HG03060 (cell line): ENCODE data around the gene GBP1.
"Not testable (repeated sequence)": the region's sequence is repeated elsewhere in the genome, so short reads cannot be mapped to it uniquely, and the experiment has no call there.

ENCODE experiments used
- ATAC-seq: cut with Tn5 transposase; IDR thresholded peaks from one replicate; pipeline ENCODE4 v1.9.1; 2021; ENCODE audit warnings: low read depth, moderate number of reproducible peaks; ENCODE audit not compliant: unreplicated experiment

GBP1 gene, protein sequence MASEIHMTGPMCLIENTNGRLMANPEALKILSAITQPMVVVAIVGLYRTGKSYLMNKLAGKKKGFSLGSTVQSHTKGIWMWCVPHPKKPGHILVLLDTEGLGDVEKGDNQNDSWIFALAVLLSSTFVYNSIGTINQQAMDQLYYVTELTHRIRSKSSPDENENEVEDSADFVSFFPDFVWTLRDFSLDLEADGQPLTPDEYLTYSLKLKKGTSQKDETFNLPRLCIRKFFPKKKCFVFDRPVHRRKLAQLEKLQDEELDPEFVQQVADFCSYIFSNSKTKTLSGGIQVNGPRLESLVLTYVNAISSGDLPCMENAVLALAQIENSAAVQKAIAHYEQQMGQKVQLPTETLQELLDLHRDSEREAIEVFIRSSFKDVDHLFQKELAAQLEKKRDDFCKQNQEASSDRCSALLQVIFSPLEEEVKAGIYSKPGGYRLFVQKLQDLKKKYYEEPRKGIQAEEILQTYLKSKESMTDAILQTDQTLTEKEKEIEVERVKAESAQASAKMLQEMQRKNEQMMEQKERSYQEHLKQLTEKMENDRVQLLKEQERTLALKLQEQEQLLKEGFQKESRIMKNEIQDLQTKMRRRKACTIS

DNA sequence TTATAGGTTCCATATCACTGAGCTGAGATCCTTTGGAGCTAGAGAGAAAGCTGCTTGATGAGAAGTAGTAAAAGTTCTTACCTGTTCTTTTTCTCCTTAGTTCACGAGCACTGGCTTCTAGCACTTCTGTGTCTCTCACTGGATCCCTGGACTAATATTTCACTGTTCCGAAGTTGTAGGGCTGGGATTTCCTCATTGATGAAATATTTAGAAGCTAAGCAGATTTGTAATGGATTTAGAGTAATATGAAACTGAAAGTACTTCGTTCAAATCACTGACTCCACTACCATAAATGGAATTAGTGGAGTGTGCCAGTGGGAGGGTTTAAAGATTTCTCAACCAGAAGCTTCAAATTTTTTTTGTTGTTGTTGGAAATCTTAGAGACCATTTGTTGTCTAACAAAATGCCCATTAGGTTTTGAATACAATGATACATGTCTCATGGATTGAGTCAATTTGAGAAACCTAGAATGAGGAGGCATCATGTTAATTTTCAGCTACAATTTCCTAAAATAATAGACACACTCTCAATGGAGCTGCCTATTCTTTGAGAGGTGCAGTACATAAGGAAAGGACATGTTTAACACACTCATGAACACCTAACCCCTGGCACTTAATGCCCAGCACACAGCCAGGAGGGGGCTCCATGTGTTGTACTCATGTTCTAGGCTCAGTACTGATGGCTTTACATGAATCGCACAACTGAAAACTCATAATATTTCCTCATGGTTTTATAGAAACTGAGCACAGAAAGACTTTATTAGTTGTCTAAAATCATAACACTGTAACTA lies at the start of gene GBP1:
GBP1 (minus strand) TSS at position 130 of the 790 bp plus-strand sequence. CDS start 1,974 bp downstream, outside the sequence.
- ATAC-seq, result no peak

DNA sequence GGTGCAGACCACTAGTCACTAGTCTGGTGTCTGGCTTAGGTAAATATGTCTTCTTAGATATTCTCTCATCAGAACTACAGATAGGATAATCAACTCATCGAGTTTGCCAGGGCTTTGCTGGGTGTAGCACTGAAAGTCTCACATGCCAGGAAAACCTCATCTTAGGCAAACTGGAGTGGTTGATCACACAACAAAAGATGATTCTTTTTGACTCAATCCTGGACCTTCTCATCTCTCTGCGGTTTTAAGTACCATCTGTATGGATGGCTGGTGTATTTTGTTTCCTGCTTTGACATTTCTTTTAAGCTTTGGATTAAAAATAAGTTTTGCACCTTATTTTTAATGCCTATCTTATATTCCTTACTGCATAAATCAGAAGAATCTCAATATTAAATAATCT lies 49.7 kb upstream of the GBP1 start:
- no peak for ATAC-seq

DNA sequence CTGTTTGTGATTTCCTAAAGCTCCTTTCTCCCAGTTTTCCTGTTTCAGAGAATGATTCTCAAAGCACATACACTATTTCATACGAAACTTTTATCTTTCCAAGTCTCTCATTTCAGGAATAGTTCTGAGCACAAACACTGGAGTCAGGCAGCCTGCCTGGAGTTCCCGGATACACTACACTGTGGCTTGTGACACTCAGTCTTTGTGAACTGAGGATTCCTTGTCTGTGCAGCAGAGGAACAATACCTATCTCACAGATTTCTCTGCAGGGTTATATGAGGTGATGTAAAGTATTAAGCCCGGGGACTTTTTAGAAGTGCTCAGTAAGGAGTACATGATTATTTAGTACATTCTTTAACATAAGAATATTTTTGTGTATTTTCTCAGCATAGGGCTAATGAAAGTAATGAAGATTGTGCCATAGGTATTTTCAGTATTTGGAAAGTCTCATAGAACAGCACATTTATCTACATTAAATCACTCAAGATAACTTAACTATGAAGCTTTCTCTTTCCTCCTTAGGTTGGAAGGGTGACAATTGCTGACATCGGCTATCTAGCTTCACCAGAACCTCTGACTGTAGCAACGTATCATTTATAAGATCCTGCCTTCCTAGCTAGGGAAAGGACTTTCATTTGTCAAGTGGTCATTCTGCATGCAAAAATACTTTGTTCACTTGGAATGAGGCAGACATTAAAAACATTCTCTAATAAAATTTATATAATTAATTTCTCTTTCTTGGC lies 48.0 kb upstream of the GBP1 start:
- ATAC-seq, result no peak

DNA sequence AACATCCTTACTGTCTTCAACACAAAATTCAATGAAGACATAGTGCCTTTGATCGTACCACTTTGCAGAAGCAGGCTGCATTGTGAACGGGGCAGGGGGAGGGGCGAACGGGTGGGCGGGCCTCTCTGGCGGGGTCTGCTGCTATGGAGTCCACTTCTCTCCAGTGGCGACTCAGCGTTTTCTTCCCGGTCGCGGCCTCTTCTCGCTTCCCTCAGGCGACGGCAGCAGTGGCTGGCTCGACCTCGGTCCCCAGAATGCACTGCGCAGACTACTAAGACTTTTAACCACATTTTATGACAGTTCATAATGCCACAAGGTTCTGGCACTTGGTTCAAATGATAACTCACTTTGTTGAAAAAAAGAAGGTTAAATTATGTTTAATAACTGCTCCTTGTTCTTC lies 39.7 kb upstream of the GBP1 start:
- no peak for ATAC-seq

DNA sequence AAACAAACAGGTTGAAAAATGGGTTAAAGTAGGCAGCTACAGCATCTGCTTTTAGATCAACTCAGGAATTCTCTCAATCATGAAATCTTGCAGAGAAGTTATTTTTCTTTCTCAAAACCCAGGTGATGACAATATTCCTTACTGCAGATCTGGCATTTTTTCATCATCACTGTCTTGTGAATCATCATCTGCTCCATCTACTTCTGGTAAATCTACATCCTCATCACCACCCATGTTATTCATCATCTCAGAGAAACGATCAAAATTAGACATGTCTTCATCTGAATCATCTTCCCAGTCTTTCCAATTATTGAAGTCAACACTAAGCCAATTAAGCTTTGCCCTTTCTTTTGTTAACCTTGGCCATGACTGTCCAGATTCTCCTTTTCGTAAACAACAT lies 39.1 kb upstream of the GBP1 start:
- no peak for ATAC-seq

DNA sequence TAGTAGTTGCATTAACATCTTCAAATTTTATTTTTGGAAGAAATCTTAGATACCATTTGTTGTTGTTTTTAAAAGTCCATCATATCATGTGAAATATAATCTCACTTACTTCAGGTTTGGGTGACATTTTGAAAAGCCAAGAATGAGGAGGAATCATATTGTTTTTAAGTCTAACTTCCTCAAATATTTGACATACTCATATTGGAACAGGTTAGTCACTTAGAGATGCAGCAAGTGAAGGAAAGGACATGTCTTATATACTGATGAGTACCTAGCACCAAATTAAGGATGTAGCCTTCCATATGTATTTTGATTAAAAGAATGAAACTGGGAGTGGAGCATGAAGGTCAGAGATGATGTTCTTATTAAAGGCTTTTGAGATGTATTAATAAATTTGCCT lies 37.0 kb upstream of the GBP1 start:
- no peak for ATAC-seq

DNA sequence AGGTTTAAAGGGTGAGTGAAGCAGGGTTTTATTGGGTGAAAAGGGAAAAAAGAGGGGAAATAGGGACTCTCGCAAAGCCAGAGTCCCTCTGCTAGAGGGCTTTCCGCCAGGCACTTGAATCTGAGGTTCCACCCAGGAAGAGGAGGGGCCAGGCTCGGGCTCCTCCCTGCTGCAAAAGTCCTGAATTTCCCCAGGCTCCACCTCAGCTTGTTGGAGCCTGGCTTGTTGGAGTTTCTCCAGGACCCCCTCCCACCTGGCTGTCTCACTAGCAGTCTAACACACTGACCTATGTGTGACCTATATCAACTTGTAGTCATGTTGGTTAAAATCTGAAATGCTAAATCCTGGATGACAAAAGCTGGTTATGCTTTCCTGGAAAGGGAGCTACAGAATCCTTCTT lies 35.4 kb upstream of the GBP1 start:
- ATAC-seq, result no peak

DNA sequence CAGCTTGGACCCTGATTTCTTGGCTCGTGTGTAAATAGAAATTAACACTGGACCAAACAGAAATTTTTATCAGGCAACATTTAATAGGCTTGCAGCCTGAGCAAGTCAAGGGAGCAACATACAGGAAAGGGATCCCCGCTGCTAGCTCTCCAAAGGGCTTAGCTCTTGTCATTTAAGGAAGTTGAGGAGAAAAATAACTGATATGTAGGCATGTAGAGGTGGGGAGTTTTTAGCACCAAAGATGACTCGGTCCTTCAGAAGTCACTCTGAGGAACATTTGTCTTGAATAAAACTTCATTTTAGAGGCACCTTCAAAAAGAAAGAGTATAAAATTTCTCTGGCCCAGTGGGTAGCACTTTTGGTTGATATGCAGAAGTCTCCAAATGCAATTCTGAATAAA lies 33.8 kb upstream of the GBP1 start:
- ATAC-seq, result no peak

DNA sequence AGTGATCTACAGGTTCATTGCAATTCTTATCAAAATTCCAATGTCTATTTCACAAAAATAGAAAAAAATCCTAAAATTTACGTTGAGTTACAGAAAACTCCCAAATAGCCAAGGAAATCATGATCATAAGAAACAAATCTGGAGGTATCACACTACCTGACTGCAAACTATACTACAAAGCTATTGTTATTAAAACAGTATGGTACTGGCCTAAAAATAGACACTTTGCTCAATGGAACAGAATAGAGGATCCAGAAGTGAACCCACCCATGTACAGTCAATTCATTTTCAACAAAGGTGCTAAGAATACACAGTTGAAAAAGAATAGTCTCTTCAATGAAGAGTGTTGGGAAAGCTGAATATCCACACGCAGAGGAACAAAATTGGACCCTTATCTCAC lies 30.7 kb upstream of the GBP1 start:
- no peak for ATAC-seq

DNA sequence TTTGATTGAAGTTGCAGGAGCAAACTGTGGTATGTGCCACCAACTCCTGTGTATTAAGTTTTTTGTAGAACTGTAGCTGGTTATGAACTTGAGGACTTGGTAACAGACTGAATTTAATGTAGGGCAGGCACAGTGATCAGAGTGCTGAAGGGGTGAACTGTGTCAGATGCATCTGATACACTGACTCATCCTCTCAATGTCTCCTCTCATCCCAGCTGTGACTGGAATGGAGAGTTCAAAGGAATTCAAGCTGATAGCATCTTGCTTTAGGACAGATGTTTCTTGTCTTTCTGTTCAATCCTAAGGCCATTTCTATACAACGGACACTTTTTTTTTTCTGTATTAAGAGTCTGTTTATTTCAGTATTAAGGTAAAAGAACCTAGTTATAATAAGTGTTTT lies 25.0 kb upstream of the GBP1 start:
- no peak for ATAC-seq

DNA sequence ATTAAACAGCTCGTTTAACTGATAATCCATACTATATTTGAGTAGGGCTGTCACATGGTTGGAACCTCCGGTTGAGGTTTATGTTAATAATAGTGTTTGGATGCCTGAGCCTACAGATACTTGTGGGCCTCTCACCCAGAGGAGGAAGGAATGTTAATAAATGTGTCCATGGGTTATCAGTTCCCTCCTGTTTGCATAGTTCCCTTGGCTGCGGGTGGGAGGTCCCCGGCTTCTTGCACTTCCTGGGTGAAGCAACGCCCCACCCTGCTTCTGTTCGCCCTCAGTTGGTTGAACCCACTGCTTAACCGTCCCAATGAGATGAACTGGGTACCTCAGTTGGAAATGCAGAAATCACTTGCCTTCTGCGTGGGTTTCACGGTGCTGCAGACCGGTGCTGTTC lies 23.6 kb upstream of the GBP1 start:
- no peak for ATAC-seq

DNA sequence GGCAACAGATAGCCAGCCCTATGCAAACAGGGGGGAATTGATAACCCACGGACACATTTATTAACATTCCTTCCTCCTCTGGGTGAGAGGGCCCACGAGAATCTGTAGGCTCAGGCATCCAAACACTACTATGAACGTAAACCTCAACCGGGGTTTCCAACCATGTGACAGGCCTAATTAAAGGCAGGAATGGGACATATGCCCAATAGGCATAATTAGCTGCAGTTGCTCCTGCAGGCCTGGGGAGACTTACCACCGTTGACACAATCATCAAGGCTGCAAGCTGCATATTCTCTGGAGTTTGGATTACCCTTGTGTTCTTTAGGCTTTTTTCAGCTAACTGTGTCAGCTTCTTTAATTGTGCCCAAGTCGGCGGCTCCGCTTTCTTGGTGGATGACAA lies 22.2 kb upstream of the GBP1 start:
- ATAC-seq, result no peak

DNA sequence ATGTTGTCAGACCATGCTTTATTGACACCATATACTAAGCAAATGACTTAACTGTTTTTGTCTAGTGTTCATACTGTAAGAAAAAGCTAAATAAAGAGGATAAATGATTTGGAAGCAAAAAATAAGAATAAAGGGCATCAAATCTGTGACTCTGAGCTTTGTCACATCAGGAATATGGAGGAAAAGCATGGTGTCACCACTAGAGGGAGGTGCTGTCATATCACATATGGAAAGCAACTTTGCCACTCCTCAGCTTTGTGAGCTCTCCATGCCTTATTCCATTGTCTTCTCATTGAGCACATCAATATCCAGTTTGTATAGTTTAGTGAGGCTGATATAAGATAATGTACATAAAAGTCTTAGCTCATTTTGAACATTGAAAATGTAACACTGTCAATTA lies 20.8 kb upstream of the GBP1 start:
- ATAC-seq, result no peak

DNA sequence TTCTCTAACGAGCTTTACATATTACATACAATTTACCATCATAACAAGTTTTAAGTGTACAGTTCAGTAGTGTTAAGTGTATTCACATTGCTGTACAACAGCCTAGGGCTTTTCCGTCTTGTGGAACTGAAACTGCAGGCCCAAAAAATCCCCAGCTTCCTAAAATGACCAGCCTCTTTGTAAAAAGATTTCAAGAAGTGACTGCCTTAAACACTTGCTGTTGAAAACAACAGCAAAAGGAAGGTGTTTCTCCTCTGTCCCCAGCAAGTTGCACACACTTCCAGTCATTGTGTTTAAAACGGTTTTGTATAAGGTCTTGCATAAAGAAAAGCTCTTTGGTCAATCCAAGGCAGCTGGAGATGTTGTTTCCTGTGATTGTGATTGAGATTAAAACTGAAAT lies 16.0 kb upstream of the GBP1 start:
- ATAC-seq, result no peak

DNA sequence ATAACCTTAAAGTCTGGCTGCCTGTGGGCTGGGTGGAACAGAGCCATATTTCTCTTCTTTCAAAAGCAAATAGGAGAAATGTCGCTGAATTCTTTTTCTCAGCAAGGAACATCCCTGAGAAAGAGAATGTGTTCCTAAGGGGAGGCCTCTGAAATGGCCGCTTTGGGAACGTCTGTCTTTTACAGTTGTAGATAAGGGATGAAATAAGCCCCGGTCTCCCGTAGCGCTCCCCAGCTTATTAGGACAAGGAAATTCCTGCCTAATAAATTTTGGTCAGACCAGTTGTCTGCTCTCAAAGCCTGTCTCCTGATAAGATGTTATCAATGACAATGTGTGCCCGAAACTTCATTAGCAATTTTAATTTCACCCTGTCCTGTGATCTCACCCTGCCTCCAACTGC lies 15.1 kb upstream of the GBP1 start:
- ATAC-seq, result not testable (repeated sequence)

DNA sequence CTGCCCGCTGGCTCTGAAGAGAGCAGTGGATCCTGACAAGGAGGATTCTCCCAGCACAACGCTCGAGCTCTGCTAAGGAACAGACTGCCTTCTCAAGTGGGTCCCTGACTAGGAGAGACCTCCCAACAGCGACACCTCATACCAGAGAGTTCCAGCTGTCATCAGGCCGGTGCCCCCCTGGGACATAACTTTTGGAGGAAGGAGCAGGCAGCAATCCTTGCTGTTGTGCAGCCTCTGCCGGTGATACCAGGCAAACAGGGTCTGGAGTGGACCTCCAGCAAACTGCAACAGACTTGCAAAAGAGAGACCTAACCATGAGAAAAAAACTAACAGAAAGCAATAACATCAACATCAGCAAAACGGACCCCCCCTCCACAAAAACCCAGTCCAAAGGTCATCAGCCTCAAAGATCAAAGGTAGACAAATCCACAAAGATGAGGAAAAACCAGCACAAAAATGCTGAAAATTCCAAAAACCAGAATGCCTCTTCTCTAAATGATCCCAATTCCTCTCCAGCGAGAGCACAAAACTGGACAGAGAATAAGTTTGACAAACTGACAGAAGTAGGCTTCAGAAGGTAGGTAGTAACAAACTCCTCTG lies 7.6 kb upstream of the GBP1 start:
- ATAC-seq, result not testable (repeated sequence)

DNA sequence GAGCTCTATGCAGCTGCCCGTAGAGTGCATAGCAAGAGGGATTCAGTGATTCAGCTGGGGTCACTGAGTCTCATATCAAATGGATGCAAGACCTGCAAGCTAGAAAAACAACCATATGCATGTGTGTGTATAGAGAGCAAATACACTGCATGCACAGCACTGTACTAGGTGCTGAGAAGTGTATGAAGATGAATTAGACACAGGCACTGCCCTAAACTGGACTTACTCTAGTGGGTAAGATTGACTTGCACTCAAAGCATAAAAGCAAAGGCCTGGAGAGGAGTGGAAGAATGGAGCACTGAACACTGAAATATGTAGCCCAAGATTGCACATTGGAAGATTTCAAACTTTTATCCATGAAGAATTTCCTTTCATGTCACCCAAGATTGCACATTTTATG lies 5.5 kb upstream of the GBP1 start:
- no peak for ATAC-seq

DNA sequence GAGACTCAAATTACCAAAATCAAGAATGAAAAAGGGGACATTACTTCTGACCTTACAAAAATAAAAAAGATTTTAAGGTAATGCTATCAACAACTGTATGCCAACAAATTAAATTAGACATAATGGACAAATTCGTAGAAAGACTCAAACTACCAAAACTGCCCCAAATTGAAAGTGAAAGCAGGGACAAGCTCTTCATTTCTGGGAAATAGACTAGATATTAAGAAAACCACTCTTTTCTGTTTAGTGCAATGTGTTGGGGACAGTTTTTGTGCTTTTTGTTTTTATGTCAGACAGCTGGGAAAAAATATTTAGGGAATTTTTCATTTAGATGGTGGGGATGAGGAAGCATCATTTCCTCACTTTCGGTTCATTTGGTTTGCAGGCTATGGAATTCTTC lies 4.9 kb upstream of the GBP1 start:
- ATAC-seq, result no peak

DNA sequence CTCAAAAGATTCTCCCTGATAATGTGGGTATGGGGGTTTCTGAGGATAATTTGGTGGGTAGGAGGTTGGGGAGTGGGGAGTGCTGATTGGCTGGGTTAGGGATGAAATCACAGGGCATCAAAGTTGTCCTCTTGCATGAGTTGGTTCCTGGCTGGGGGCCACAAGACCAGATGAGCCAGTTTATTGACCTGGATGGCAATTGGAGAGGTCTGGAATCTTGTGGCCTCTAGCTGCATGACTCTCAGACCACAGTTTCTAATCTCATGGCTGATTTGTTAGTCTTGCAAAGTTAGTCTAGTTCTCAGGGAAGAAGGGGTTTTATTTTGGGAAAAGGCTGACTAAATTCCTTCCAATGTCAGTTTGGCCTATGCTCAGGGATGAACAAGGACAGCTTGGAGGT lies 3.3 kb upstream of the GBP1 start:
- ATAC-seq, result no peak

DNA sequence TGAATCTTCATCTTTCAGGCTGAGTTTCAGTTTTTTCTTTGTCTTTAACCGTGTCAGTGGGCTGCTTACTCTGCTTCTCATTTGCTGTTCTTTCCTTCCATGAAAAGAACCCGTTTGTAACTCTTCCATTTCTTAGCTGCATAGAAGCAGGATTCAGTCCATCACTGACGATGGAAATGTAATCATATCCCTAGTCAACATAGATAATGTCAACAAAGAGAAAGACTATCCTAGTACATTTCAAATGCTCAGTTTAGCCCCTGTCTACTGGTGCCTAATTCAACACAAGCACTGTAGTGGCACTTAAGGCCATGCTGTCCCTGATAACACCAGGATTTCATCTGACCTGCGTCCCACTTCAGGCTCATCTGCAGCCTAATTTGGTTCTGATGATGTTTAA lies 376 bp downstream of the GBP1 start:
- ATAC-seq, result no peak

DNA sequence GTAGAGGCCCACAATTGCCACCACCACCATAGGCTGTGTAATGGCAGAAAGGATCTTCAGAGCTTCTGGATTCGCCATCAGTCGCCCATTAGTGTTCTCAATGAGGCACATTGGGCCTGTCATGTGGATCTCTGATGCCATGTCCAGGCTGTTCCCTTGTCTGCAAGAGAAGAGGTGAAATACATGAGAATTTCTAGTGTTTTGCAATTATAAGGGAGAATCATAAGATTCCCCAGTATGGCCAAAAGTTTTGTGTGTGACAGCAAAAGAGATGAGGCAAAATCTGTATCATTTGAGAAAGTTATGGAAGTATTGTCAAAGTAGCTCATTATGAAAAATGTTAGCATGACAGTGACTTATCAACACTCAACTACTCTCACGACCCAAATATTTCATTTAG lies 1.9 kb downstream of the GBP1 start:
- ATAC-seq, result no peak
